PC-9 (cell line): ENCODE data around the gene LBX2. TPM values are rescaled to one million over a fixed set of nuclear protein-coding genes. Genes with fewer than 3 reads are reported as not detected.

Experiments
- Bru-seq: library from RNA; stranded (reverse); fragments of 400-500 nt; gene quantifications from one replicate; lab custom pipeline; 2021; lab: Mats Ljungman, UMichigan
- BruChase-seq, 2 experiments: library from RNA; stranded (reverse); fragments of 400-500 nt; gene quantifications; one replicate each; lab custom pipeline; 2021; lab: Mats Ljungman, UMichigan
- BruUV-seq: library from RNA; stranded (reverse); fragments of 400-500 nt; replicated peaks from 2 replicates; lab custom pipeline; 2021; lab: Mats Ljungman, UMichigan
- CTCF ChIA-PET: fragments of 300-600 bp; sonication (Branson Sonifier 250); formaldehyde crosslinking; loops from one replicate; lab custom pipeline; 2022; ENCODE audit warnings: antibody characterized with exemption; lab: Charles Lee
- POLR2A ChIA-PET: fragments of 300-600 bp; sonication (Branson Sonifier 250); formaldehyde crosslinking; loops from one replicate; lab custom pipeline; 2022; ENCODE audit warnings: antibody characterized with exemption; ENCODE audit not compliant: unreplicated experiment; lab: Charles Lee
- DNase-seq, 2 experiments: peaks; one replicate each; pipeline versions ENCODE4 v3.0.0 to v3.0.0-alpha.2; 2015 to 2022; ENCODE audit warnings: mixed read lengths in 1 of 2
- H2AFZ ChIP-seq: fragments of 200-600 bp; sonication (generic); 2 replicates; pipeline ENCODE4 v1.8.1; 2017; ENCODE audit warnings: antibody characterized with exemption
- H3F3A ChIP-seq: fragments of 200-600 bp; sonication (generic); 2 replicates; pipeline ENCODE4 v1.8.1; 2017; ENCODE audit warnings: antibody characterized with exemption, mild to moderate bottlenecking, low read depth; ENCODE audit not compliant: insufficient read depth
- H3K27ac ChIP-seq: fragments of 200-600 bp; sonication (generic); 2 replicates; pipeline ENCODE4 v1.6.1; 2016; ENCODE audit warnings: mixed run types
- H3K27me3 ChIP-seq: fragments of 200-600 bp; sonication (generic); 2 replicates; pipeline ENCODE4 v1.6.1; 2016; ENCODE audit warnings: low read depth, mixed run types; ENCODE audit not compliant: insufficient read depth
- H3K36me3 ChIP-seq: fragments of 200-600 bp; sonication (generic); 2 replicates; pipeline ENCODE4 v1.6.1; 2016; ENCODE audit warnings: low read depth, mixed run types
- H3K4me1 ChIP-seq: fragments of 200-600 bp; sonication (generic); replicated peaks from 2 replicates; pipeline ENCODE4 v1.6.1; 2016; ENCODE audit warnings: mixed run types; ENCODE audit not compliant: insufficient read depth
- H3K4me2 ChIP-seq: fragments of 200-600 bp; sonication (generic); 2 replicates; pipeline ENCODE4 v1.6.1; 2017; ENCODE audit warnings: mixed run types
- H3K4me3 ChIP-seq: fragments of 200-600 bp; sonication (generic); 2 replicates; pipeline ENCODE4 v1.6.1; 2016; ENCODE audit warnings: mixed run types
- H3K79me2 ChIP-seq: fragments of 200-600 bp; sonication (generic); 2 replicates; pipeline ENCODE4 v1.6.1; 2017; ENCODE audit warnings: low read depth, mixed run types
- H3K9me2 ChIP-seq: fragments of 200-600 bp; sonication (generic); 2 replicates; pipeline ENCODE4 v1.8.1; 2017; ENCODE audit warnings: mild to moderate bottlenecking; ENCODE audit not compliant: insufficient read depth
- H3K9me3 ChIP-seq: fragments of 200-600 bp; sonication (generic); 2 replicates; pipeline ENCODE4 v1.8.1; 2016; ENCODE audit warnings: low read depth; ENCODE audit not compliant: insufficient read depth
- H4K20me1 ChIP-seq: fragments of 200-600 bp; sonication (generic); 2 replicates; pipeline ENCODE4 v1.8.1; 2017; ENCODE audit not compliant: insufficient read depth
- EZH2 ChIP-seq: fragments of 200-600 bp; sonication (generic); IDR thresholded peaks from 2 replicates; pipeline ENCODE4 v1.8.0; 2017; ENCODE audit warnings: antibody characterized with exemption, low read depth
- intact Hi-C: fragments of 100-400 bp; cut with micrococcal nuclease; formaldehyde crosslinking; loops from one replicate; pipeline ENCODE4 v1.10.0; 2022; ENCODE audit not compliant: unreplicated experiment
- long read RNA-seq: library from polyadenylated mRNA; stranded (forward); transcript quantifications from one replicate; pipeline ENCODE4 v2.0.0, GENCODE V29; 2022
- total RNA-seq: library from RNA; stranded (reverse); gene quantifications from 2 replicates; pipeline ENCODE4 v1.2.3, GENCODE V29; 2021
- TF ChIP-seq, protein P1 (sequence below): fragments of 200-600 bp; sonication (generic); conservative IDR thresholded peaks from 2 replicates; pipeline ENCODE4 v1.6.1; 2017; ENCODE audit warnings: mixed run types, antibody characterized with exemption, mild to moderate bottlenecking, moderate library complexity

Gene LBX2, protein sequence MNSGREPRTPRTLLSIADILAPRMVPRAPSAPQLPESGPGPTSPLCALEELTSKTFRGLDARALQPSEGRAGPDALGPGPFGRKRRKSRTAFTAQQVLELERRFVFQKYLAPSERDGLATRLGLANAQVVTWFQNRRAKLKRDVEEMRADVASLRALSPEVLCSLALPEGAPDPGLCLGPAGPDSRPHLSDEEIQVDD
- total RNA-seq (0.76 and 2.0 TPM in 2 replicates), Bru-seq, nascent RNA (percentile 22 among the genes with signal in this experiment), BruChase-seq, experiment 1, labeled RNA remaining after a 2-hour chase (percentile 15 among the genes with signal in this experiment), BruChase-seq, experiment 2, labeled RNA remaining after a 6-hour chase (percentile 16 among the genes with signal in this experiment)
- long read RNA-seq: 0 reads

DNA sequence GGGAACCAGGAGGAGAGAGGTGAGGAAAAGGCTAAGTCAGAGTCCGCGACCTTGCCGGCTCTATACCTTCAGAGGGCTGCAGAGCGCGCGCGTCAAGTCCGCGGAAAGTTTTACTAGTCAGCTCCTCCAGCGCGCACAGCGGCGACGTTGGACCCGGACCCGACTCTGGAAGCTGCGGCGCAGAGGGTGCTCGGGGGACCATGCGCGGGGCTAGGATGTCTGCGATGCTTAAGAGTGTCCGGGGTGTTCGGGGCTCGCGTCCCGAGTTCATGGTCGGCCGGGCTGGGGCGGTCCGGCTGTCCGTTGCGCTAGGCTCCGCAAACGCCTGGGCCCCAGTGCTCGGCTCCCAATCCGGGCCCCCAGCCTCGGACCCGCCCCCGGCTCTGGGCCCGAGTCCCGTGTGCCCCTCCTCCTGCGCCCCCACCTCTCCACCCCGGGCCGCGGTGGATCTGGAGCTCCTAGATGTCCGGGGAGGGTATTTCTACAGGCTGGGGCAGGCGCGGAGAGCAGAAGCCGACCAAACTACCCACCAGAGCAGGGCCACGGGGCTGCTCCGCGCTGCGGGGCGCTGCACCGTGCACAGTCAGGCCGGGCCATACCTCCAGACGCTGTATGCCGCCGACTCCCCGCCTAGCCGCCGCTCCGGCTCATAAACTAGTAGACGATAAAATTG lies at the start of gene LBX2:
Gene LBX2, minus strand, starts transcription at position 337 of the 673 bp plus-strand sequence. Its CDS starts 66 bp downstream, at position 271.
- CTCF ChIA-PET: no interaction called here

DNA sequence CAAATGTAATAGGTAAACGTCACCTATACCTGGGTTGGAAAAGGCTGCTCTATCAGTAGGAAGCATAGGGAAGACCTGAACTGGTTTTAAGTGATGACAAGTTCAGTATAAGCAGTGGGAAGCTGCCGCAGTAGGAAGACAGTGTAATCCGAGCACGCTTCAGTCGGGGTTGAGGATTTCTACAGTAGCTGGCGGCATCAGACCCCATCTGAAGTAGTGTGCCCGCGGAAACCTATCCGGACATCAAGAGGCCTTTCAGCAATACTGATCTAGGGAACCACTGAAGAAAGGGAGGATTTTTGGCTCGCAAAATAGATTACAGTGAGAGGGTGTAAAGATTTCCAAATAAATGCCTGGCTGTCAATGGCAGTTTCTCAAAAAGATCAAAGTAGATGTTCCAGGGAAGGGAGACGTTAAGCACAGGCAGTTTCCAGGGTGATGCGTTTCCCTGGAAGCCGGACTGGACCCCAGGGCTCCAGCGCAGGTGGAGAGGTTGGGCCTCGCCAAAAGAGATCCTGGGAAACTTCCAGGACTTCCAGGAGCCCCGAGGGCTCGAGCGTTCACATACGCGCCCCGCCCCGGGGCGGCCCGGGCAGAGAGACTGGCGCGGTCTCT lies 49.0 kb upstream of the LBX2 start:
- no peaks in the 10 kb centered on the region for H4K20me1 ChIP-seq
- BruUV-seq: TSS peak; percentile 27
- POLR2A ChIA-PET: no interaction called here
- peak overlapping the region; percentile 94 for H3K4me2 ChIP-seq
- H3K4me1 ChIP-seq: peaks cover 13% of the 10 kb centered on the region
- intact Hi-C loops: loop anchor here (5.0 kb wide), 1 partner anchor 66 kb away; the partner anchor contains the start of genes CCDC142 and TTC31
- H3K9me2 ChIP-seq: no peaks in the 10 kb centered on the region
- peak overlapping the region; percentile 89; the same call in 1 of the 2 replicates for H3K4me3 ChIP-seq
- CTCF ChIA-PET: no interaction called here
- no peak for TF ChIP-seq EZH2
- no peak overlapping the region for H3K27ac ChIP-seq
- H3K9me3 ChIP-seq: no peaks in the 10 kb centered on the region
- no peak for DNase-seq
- H3K36me3 ChIP-seq: no peaks in the 10 kb centered on the region
- no peaks in the 10 kb centered on the region for H3K27me3 ChIP-seq
- H3F3A ChIP-seq: peaks cover 30% of the 10 kb centered on the region; the same call in 1 of the 2 replicates
- H2AFZ ChIP-seq: peak overlapping the region; percentile 100
- peaks cover 16% of the 10 kb centered on the region for H3K79me2 ChIP-seq

More for the DNA sequence above, at the start of gene LBX2:
- no peaks in the 10 kb centered on the region for H4K20me1 ChIP-seq
- 0 out of 2 replicates have a peak, but pooled peaks cover under 1% of the 10 kb centered on the region for H3K36me3 ChIP-seq
- H3K27ac ChIP-seq: no peak within 1 kb of the TSS
- H3K4me3 ChIP-seq: peak within 1 kb of the TSS; percentile 62
- H3K4me2 ChIP-seq: peak within 1 kb of the TSS; percentile 88
- POLR2A ChIA-PET: interaction anchor here (0.5 kb wide), 1 partner anchor 28 kb away, joined by 8 read pairs; no protein-coding TSS in a partner anchor
- no peaks in the 10 kb centered on the region for H3K9me3 ChIP-seq
- intact Hi-C loops: no loop called here
- no peaks in the 10 kb centered on the region for H3K27me3 ChIP-seq
- no TSS peak for BruUV-seq
- TF ChIP-seq, protein P1, sequence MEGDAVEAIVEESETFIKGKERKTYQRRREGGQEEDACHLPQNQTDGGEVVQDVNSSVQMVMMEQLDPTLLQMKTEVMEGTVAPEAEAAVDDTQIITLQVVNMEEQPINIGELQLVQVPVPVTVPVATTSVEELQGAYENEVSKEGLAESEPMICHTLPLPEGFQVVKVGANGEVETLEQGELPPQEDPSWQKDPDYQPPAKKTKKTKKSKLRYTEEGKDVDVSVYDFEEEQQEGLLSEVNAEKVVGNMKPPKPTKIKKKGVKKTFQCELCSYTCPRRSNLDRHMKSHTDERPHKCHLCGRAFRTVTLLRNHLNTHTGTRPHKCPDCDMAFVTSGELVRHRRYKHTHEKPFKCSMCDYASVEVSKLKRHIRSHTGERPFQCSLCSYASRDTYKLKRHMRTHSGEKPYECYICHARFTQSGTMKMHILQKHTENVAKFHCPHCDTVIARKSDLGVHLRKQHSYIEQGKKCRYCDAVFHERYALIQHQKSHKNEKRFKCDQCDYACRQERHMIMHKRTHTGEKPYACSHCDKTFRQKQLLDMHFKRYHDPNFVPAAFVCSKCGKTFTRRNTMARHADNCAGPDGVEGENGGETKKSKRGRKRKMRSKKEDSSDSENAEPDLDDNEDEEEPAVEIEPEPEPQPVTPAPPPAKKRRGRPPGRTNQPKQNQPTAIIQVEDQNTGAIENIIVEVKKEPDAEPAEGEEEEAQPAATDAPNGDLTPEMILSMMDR: no peak
- no peak for TF ChIP-seq EZH2
- H2AFZ ChIP-seq: peak within 1 kb of the TSS; percentile 88
- no peak for DNase-seq
- H3K9me2 ChIP-seq: no peaks in the 10 kb centered on the region
- H3K4me1 ChIP-seq: peaks cover 16% of the 10 kb centered on the region
- H3F3A ChIP-seq: peaks cover 20% of the 10 kb centered on the region; the same call in 1 of the 2 replicates
- H3K79me2 ChIP-seq: peaks cover 10% of the 10 kb centered on the region; the same call in 1 of the 2 replicates

DNA sequence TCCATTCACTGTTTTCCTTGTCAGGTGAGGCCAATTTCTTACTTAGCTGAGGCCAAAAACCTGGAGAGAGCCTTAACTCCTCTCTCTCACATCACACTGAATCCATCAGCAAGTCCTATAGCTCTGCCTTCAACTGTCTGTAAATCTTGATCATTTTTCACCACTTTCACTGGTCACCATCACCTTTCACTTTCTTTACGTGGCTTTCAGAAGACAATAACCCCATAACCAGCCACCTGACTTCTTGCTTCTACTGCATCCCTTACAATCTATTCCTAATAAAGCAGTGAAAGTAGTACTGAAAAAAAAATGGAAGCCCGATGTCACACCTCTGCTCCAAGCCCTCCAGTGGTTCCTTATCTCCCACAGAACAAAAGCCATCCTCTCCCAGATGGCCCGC lies 46.6 kb upstream of the LBX2 start:
- no peak overlapping the region for H3K4me2 ChIP-seq
- CTCF ChIA-PET: no interaction called here

More for the DNA sequence above, 46.6 kb upstream of the LBX2 start:
- no peaks in the 10 kb centered on the region for H4K20me1 ChIP-seq
- no peaks in the 10 kb centered on the region for H3K36me3 ChIP-seq
- H3K9me3 ChIP-seq: no peaks in the 10 kb centered on the region
- H3K27ac ChIP-seq: no peak overlapping the region
- H3K4me3 ChIP-seq: no peak overlapping the region
- no TSS peak for BruUV-seq
- POLR2A ChIA-PET: no interaction called here
- no peaks in the 10 kb centered on the region for H3K9me2 ChIP-seq
- H3K4me1 ChIP-seq: peaks cover 12% of the 10 kb centered on the region
- TF ChIP-seq, protein P1: no peak
- no peak for TF ChIP-seq EZH2
- intact Hi-C loops: loop anchor here (5.0 kb wide), 1 partner anchor 64 kb away; the partner anchor contains the start of genes CCDC142 and TTC31
- peaks cover 23% of the 10 kb centered on the region; the same call in 1 of the 2 replicates for H3F3A ChIP-seq
- H3K27me3 ChIP-seq: no peaks in the 10 kb centered on the region
- DNase-seq: no peak
- no peak overlapping the region for H2AFZ ChIP-seq
- peaks cover 15% of the 10 kb centered on the region for H3K79me2 ChIP-seq
